ENCODE measurements around the gene MRPL49. TPM values are rescaled to one million over a fixed set of nuclear protein-coding genes. Genes with fewer than 3 reads are reported as not detected.

MRPL49 gene
- total and polyA plus RNA-seq, 2 experiments from 2014 or later, result 27.7 to 61.9 TPM

DNA sequence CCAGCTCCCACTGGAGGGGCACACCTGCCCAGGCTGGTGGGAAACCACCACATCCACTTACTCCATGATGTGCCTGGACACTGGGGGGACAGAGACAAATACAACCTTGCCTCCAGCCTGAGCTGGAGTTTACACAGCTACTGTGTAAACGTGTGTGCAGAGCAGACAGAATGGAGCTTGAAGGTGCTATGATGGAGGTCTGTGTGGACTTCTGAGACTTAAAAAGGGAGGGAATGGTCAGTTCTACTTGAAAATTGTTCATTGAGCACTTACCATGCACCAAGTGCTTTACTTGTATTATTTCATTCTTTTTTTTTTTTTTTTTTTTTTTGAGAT, 49.5 kb upstream of the MRPL49 start:
- Histone ChIP-seq H3K36me3 (ENCODE audit: insufficient read depth) (peaks cover 3% of the 10 kb centered on the region; the same call in 1 of the 2 replicates), H3K27ac (ENCODE audit: low read depth) (no peak overlapping the region), H3K27me3 (ENCODE audit: insufficient read depth) (no peaks in the 10 kb centered on the region), H2AFZ (no peak overlapping the region), H4K20me1 (replicated peaks; ENCODE audit: insufficient read depth) (peaks cover 6% of the 10 kb centered on the region), H3K4me1 (ENCODE audit: insufficient read depth) (no peaks in the 10 kb centered on the region), H3K79me2 (replicated peaks; ENCODE audit: insufficient read depth) (peaks cover 7% of the 10 kb centered on the region), H3K4me2 (no peak overlapping the region), H3K9me2 (ENCODE audit: insufficient read depth) (no peaks in the 10 kb centered on the region), H3F3A (replicated peaks; ENCODE audit: low read depth) (no peaks in the 10 kb centered on the region), H3K4me3 (no peak overlapping the region)
- DNase-seq (ENCODE audit: low spot score) (no peak), ATAC-seq (no peak)
- H3K9me3 Mint-ChIP-seq, result no peaks in the 10 kb centered on the region
- peaks cover 10% of the 10 kb centered on the region; the same call in 2 of the 3 replicates for H3K4me1 Mint-ChIP-seq
- TF ChIP-seq STAT1 (IDR thresholded peaks at IDR 0.05; ENCODE audit: unreplicated experiment) (no peak), POLR2AphosphoS5 (IDR thresholded peaks at IDR 0.05; ENCODE audit: low read depth) (no peak), ZNF331 (CRISPR knock-in tag; IDR thresholded peaks at IDR 0.05; ENCODE audit: low read depth) (no peak)
- TF ChIP-seq, protein P1, sequence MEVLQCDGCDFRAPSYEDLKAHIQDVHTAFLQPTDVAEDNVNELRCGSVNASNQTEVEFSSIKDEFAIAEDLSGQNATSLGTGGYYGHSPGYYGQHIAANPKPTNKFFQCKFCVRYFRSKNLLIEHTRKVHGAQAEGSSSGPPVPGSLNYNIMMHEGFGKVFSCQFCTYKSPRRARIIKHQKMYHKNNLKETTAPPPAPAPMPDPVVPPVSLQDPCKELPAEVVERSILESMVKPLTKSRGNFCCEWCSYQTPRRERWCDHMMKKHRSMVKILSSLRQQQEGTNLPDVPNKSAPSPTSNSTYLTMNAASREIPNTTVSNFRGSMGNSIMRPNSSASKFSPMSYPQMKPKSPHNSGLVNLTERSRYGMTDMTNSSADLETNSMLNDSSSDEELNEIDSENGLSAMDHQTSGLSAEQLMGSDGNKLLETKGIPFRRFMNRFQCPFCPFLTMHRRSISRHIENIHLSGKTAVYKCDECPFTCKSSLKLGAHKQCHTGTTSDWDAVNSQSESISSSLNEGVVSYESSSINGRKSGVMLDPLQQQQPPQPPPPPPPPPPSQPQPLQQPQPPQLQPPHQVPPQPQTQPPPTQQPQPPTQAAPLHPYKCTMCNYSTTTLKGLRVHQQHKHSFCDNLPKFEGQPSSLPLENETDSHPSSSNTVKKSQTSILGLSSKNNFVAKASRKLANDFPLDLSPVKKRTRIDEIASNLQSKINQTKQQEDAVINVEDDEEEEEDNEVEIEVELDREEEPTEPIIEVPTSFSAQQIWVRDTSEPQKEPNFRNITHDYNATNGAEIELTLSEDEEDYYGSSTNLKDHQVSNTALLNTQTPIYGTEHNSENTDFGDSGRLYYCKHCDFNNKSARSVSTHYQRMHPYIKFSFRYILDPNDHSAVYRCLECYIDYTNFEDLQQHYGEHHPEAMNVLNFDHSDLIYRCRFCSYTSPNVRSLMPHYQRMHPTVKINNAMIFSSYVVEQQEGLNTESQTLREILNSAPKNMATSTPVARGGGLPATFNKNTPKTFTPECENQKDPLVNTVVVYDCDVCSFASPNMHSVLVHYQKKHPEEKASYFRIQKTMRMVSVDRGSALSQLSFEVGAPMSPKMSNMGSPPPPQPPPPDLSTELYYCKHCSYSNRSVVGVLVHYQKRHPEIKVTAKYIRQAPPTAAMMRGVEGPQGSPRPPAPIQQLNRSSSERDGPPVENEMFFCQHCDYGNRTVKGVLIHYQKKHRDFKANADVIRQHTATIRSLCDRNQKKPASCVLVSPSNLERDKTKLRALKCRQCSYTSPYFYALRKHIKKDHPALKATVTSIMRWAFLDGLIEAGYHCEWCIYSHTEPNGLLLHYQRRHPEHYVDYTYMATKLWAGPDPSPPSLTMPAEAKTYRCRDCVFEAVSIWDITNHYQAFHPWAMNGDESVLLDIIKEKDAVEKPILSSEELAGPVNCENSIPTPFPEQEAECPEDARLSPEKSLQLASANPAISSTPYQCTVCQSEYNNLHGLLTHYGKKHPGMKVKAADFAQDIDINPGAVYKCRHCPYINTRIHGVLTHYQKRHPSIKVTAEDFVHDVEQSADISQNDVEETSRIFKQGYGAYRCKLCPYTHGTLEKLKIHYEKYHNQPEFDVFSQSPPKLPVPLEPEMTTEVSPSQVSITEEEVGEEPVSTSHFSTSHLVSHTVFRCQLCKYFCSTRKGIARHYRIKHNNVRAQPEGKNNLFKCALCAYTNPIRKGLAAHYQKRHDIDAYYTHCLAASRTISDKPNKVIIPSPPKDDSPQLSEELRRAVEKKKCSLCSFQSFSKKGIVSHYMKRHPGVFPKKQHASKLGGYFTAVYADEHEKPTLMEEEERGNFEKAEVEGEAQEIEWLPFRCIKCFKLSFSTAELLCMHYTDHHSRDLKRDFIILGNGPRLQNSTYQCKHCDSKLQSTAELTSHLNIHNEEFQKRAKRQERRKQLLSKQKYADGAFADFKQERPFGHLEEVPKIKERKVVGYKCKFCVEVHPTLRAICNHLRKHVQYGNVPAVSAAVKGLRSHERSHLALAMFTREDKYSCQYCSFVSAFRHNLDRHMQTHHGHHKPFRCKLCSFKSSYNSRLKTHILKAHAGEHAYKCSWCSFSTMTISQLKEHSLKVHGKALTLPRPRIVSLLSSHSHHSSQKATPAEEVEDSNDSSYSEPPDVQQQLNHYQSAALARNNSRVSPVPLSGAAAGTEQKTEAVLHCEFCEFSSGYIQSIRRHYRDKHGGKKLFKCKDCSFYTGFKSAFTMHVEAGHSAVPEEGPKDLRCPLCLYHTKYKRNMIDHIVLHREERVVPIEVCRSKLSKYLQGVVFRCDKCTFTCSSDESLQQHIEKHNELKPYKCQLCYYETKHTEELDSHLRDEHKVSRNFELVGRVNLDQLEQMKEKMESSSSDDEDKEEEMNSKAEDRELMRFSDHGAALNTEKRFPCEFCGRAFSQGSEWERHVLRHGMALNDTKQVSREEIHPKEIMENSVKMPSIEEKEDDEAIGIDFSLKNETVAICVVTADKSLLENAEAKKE (CRISPR knock-in tag; IDR thresholded peaks at IDR 0.05), result no peak
- H3K36me3 Mint-ChIP-seq (ENCODE audit: low read depth), result peaks cover 22% of the 10 kb centered on the region
- peaks cover 15% of the 10 kb centered on the region for H3K27me3 Mint-ChIP-seq (ENCODE audit: insufficient read depth, low read depth, poor library complexity)
- H3K27ac Mint-ChIP-seq, result no peak overlapping the region
- H3K4me3 Mint-ChIP-seq, result no peak overlapping the region

DNA sequence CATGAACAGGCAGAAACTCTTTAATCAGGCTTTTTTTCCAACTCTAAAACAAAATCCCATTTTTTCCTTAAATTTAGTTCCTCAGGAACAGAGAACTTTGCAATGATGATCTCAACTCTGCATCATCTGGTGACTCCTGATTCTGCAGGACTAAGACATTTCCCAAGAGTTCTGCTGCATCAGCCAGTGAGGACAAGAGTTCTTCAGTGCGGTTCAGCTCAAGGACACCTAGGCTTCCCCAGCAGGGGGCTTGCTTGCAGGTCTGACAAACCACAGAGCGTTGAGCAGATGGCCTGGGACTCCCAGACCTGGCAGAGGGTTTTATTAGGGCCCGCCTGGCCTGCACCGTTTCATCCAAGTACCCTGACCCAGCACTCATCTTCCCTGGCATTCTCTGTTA, 44.7 kb upstream of the MRPL49 start:
- no peak for ATAC-seq
- peaks cover 64% of the 10 kb centered on the region for H3K36me3 Mint-ChIP-seq (ENCODE audit: low read depth)
- TF ChIP-seq ZNF114 (CRISPR knock-in tag; IDR thresholded peaks at IDR 0.05) (no peak), EZH2 (IDR thresholded peaks at IDR 0.05; ENCODE audit: low read depth, unreplicated experiment) (no peak), EZH2phosphoT487 (IDR thresholded peaks at IDR 0.05; ENCODE audit: unreplicated experiment) (no peak), NANOG (IDR thresholded peaks at IDR 0.05; ENCODE audit: borderline replicate concordance) (no peak), CREB1 (CRISPR knock-in tag; IDR thresholded peaks at IDR 0.05; ENCODE audit: low read depth) (no peak), STAT1 (IDR thresholded peaks at IDR 0.05; ENCODE audit: unreplicated experiment) (no peak)
- TF ChIP-seq, protein P2, sequence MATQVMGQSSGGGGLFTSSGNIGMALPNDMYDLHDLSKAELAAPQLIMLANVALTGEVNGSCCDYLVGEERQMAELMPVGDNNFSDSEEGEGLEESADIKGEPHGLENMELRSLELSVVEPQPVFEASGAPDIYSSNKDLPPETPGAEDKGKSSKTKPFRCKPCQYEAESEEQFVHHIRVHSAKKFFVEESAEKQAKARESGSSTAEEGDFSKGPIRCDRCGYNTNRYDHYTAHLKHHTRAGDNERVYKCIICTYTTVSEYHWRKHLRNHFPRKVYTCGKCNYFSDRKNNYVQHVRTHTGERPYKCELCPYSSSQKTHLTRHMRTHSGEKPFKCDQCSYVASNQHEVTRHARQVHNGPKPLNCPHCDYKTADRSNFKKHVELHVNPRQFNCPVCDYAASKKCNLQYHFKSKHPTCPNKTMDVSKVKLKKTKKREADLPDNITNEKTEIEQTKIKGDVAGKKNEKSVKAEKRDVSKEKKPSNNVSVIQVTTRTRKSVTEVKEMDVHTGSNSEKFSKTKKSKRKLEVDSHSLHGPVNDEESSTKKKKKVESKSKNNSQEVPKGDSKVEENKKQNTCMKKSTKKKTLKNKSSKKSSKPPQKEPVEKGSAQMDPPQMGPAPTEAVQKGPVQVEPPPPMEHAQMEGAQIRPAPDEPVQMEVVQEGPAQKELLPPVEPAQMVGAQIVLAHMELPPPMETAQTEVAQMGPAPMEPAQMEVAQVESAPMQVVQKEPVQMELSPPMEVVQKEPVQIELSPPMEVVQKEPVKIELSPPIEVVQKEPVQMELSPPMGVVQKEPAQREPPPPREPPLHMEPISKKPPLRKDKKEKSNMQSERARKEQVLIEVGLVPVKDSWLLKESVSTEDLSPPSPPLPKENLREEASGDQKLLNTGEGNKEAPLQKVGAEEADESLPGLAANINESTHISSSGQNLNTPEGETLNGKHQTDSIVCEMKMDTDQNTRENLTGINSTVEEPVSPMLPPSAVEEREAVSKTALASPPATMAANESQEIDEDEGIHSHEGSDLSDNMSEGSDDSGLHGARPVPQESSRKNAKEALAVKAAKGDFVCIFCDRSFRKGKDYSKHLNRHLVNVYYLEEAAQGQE (IDR thresholded peaks at IDR 0.05; ENCODE audit: unreplicated experiment), result no peak
- TF ChIP-seq, protein P3, sequence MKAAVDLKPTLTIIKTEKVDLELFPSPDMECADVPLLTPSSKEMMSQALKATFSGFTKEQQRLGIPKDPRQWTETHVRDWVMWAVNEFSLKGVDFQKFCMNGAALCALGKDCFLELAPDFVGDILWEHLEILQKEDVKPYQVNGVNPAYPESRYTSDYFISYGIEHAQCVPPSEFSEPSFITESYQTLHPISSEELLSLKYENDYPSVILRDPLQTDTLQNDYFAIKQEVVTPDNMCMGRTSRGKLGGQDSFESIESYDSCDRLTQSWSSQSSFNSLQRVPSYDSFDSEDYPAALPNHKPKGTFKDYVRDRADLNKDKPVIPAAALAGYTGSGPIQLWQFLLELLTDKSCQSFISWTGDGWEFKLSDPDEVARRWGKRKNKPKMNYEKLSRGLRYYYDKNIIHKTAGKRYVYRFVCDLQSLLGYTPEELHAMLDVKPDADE (IDR thresholded peaks at IDR 0.05), result no peak

More for the DNA sequence above, 44.7 kb upstream of the MRPL49 start:
- Histone ChIP-seq H3F3A (replicated peaks; ENCODE audit: low read depth) (peaks cover 26% of the 10 kb centered on the region; the same call in 1 of the 2 replicates), H3K36me3 (ENCODE audit: insufficient read depth) (peaks cover 16% of the 10 kb centered on the region), H2AFZ (no peak overlapping the region), H3K27ac (ENCODE audit: low read depth) (no peak overlapping the region), H3K4me1 (ENCODE audit: insufficient read depth) (peaks cover 1% of the 10 kb centered on the region; the same call in 1 of the 2 replicates), H3K79me2 (replicated peaks; ENCODE audit: insufficient read depth) (peaks cover 43% of the 10 kb centered on the region), H3K9me2 (ENCODE audit: insufficient read depth) (no peaks in the 10 kb centered on the region), H3K27me3 (ENCODE audit: insufficient read depth) (no peaks in the 10 kb centered on the region), H3K4me3 (no peak overlapping the region), H3K4me2 (no peak overlapping the region), H4K20me1 (replicated peaks; ENCODE audit: insufficient read depth) (peaks cover 35% of the 10 kb centered on the region)
- Mint-ChIP-seq H3K27ac (no peak overlapping the region), H3K27me3 (ENCODE audit: insufficient read depth, low read depth, poor library complexity) (peaks cover 10% of the 10 kb centered on the region), H3K4me3 (no peak overlapping the region; the same call in 2 of the 3 replicates), H3K4me1 (peaks cover 17% of the 10 kb centered on the region), H3K9me3 (no peaks in the 10 kb centered on the region; the same call in 2 of the 3 replicates)
- DNase-seq (ENCODE audit: low spot score), result no peak
